C4-2B (cell line): ENCODE data around the gene DNAJC15.
"Not testable (repeated sequence)": the region's sequence is repeated elsewhere in the genome, so short reads cannot be mapped to it uniquely, and the experiment has no call there.

Source experiments
- ZFX ChIP-seq: fragments of 450-650 bp; IDR thresholded peaks from 2 replicates; pipeline ENCODE4 v1.6.1; 2017
- TF ChIP-seq, protein P1 (sequence below): fragments of 450-650 bp; conservative IDR thresholded peaks from 2 replicates; pipeline ENCODE4 v1.5.1; 2017; ENCODE audit warnings: mild to moderate bottlenecking

DNA sequence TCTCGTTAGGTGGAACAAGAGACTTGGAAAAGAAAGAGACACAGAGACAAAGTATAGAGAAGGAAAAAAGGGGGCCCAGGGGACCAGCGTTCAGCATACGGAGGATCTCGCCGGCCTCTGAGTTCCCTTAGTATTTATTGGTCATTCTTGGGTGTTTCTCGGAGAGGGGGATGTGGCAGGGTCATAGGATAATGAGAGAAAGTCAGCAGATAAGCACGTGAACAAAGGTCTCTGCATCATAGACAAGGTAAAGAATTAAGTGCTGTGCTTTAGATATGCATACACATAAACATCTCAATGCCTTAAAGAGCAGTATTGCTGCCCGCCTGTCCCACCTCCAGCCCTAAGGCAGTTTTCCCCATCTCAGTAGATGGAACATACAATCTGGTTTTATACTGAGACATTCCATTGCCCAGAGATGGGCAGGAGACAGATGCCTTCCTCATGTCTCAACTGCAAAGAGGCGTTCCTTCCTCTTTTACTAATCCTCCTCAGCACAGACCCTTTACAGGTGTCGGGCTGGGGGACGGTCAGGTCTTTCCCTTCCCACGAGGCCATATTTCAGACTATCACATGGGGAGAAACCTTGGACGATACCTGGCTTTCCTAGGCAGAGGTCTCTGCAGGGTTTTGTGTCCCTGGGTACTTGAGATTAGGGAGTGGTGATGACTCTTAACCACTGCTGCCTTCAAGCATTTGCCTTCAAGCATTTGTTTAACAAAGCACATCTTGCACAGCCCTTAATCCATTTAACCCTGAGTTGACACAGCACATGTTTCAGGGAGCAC lies 17.4 kb downstream of the DNAJC15 start:
- TF ChIP-seq, protein P1, sequence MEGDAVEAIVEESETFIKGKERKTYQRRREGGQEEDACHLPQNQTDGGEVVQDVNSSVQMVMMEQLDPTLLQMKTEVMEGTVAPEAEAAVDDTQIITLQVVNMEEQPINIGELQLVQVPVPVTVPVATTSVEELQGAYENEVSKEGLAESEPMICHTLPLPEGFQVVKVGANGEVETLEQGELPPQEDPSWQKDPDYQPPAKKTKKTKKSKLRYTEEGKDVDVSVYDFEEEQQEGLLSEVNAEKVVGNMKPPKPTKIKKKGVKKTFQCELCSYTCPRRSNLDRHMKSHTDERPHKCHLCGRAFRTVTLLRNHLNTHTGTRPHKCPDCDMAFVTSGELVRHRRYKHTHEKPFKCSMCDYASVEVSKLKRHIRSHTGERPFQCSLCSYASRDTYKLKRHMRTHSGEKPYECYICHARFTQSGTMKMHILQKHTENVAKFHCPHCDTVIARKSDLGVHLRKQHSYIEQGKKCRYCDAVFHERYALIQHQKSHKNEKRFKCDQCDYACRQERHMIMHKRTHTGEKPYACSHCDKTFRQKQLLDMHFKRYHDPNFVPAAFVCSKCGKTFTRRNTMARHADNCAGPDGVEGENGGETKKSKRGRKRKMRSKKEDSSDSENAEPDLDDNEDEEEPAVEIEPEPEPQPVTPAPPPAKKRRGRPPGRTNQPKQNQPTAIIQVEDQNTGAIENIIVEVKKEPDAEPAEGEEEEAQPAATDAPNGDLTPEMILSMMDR, result not testable (repeated sequence)
- TF ChIP-seq ZFX, result not testable (repeated sequence)
